Activated T-cell treated with anti-CD3 and anti-CD28 coated beads, Interleukin-2, amount 50 U/mL, for 72 hours (primary cell): ENCODE results near the gene JADE1. TPM values are rescaled to one million over a fixed set of nuclear protein-coding genes. Genes with fewer than 3 reads are reported as not detected.

Experiments used
- ATAC-seq, 2 donors: fragments of 150-1000 bp; cut with Tn5 transposase; replicated peaks in 1 of 2; 2 replicates each; pipeline ENCODE4 v1.10.0; 2021; ENCODE audit warnings: moderate library complexity in 2 of 2, mild to moderate bottlenecking in 1 of 2
- DNase-seq, 2 donors: peaks; one replicate each; pipeline ENCODE4 v3.0.0; 2021 to 2022; ENCODE audit warnings: mixed read lengths in 1 of 2
- H3K27ac Mint-ChIP-seq: one replicate; pipeline ENCODE4 v1.8.0; 2022; ENCODE audit warnings: mild to moderate bottlenecking, moderate library complexity, mixed read lengths
- H3K27me3 Mint-ChIP-seq: one replicate; pipeline ENCODE4 v1.8.0; 2022; ENCODE audit warnings: low read depth, mixed read lengths
- H3K36me3 Mint-ChIP-seq, 2 donors: one replicate each; pipeline ENCODE4 v1.8.0; 2022; ENCODE audit warnings: mixed read lengths in 2 of 2, mild to moderate bottlenecking in 1 of 2; ENCODE audit not compliant: insufficient read depth in 2 of 2
- H3K4me1 Mint-ChIP-seq: one replicate; pipeline ENCODE4 v1.8.0; 2022; ENCODE audit warnings: low read depth, mixed read lengths
- H3K4me3 Mint-ChIP-seq, 2 donors: one replicate each; pipeline ENCODE4 v1.8.0; 2022; ENCODE audit warnings: mild to moderate bottlenecking in 2 of 2, mixed read lengths in 2 of 2, moderate library complexity in 2 of 2
- H3K9me3 Mint-ChIP-seq, 2 donors: one replicate each; pipeline ENCODE4 v1.8.0; 2022; ENCODE audit warnings: mixed read lengths in 2 of 2
- total RNA-seq, 2 donors: library from RNA; stranded (reverse); gene quantifications; one replicate each; pipeline ENCODE4 v1.2.3, GENCODE V29; 2022

JADE1 gene
- total RNA-seq, 2 donors from 2014 or later: 30.0 to 34.9 TPM

GRCh38 chr4:128837679-128838078 lies 28.2 kb downstream of the JADE1 start:
- Mint-ChIP-seq H3K27ac (peak overlapping the region; percentile 71), H3K4me3 (no peak overlapping the region), H3K4me1 (peaks cover 35% of the 10 kb centered on the region), H3K27me3 (no peaks in the 10 kb centered on the region), H3K36me3 (peaks cover 2 to 16% of the 10 kb centered on the region in 2 donors), H3K9me3 (no peaks in the 10 kb centered on the region)
- DNase-seq (no peak), ATAC-seq (no peak)

- Mint-ChIP-seq H3K4me1 (peaks cover 32% of the 10 kb centered on the region), H3K27me3 (no peaks in the 10 kb centered on the region), H3K36me3 (peaks cover 5 to 21% of the 10 kb centered on the region in 2 donors), H3K4me3 (no peak overlapping the region), H3K9me3 (no peaks in the 10 kb centered on the region), H3K27ac (peak overlapping the region; percentile 96)
- ATAC-seq (no peak), DNase-seq (no peak)
Measured at GRCh38 chr4:128840711-128841318, 31.3 kb downstream of the JADE1 start.

- ATAC-seq: no peak
- Mint-ChIP-seq H3K36me3 (peaks cover 5 to 21% of the 10 kb centered on the region in 2 donors), H3K27me3 (no peaks in the 10 kb centered on the region), H3K4me3 (no peak overlapping the region), H3K4me1 (peaks cover 30% of the 10 kb centered on the region), H3K9me3 (no peaks in the 10 kb centered on the region), H3K27ac (peak overlapping the region; percentile 96)
- no peak for DNase-seq
Measured at GRCh38 chr4:128841402-128841801, 31.9 kb downstream of the JADE1 start.

- H3K27me3 Mint-ChIP-seq: no peaks in the 10 kb centered on the region
- no peak overlapping the region for H3K27ac Mint-ChIP-seq
- DNase-seq (no peak), ATAC-seq (no peak)
- peaks cover 15% of the 10 kb centered on the region for H3K4me1 Mint-ChIP-seq
- H3K4me3 Mint-ChIP-seq: no peak overlapping the region
- no peaks in the 10 kb centered on the region for H3K9me3 Mint-ChIP-seq
- peaks cover 6 to 39% of the 10 kb centered on the region in 2 donors for H3K36me3 Mint-ChIP-seq
Measured at GRCh38 chr4:128844931-128845330, 35.4 kb downstream of the JADE1 start.

- peaks cover 8% of the 10 kb centered on the region for H3K4me1 Mint-ChIP-seq
- no peak for ATAC-seq
- peak overlapping the region; percentile 3 for H3K27ac Mint-ChIP-seq
- no peak for DNase-seq
- no peaks in the 10 kb centered on the region for H3K27me3 Mint-ChIP-seq
- no peaks in the 10 kb centered on the region for H3K9me3 Mint-ChIP-seq
- H3K36me3 Mint-ChIP-seq: peaks cover 8 to 35% of the 10 kb centered on the region in 2 donors
- no peak overlapping the region for H3K4me3 Mint-ChIP-seq
Measured at GRCh38 chr4:128846063-128846462, 36.6 kb downstream of the JADE1 start.

- Mint-ChIP-seq H3K9me3 (no peaks in the 10 kb centered on the region), H3K27me3 (no peaks in the 10 kb centered on the region), H3K4me3 (no peak overlapping the region), H3K36me3 (peaks cover 8 to 39% of the 10 kb centered on the region in 2 donors), H3K4me1 (peaks cover 8% of the 10 kb centered on the region), H3K27ac (peak overlapping the region; percentile 68)
- ATAC-seq (no peak), DNase-seq (no peak)
Measured at GRCh38 chr4:128847082-128847724, 37.7 kb downstream of the JADE1 start.

- H3K4me1 Mint-ChIP-seq: peaks cover 9% of the 10 kb centered on the region
- ATAC-seq: no peak
- no peak for DNase-seq
- H3K36me3 Mint-ChIP-seq: peaks cover 6 to 37% of the 10 kb centered on the region in 2 donors
- H3K27me3 Mint-ChIP-seq: no peaks in the 10 kb centered on the region
- no peaks in the 10 kb centered on the region for H3K9me3 Mint-ChIP-seq
- H3K4me3 Mint-ChIP-seq: no peak overlapping the region
- no peak overlapping the region for H3K27ac Mint-ChIP-seq
Measured at GRCh38 chr4:128848461-128848860, 39.0 kb downstream of the JADE1 start.

GRCh38 chr4:128850252-128850651 lies 40.8 kb downstream of the JADE1 start:
- H3K36me3 Mint-ChIP-seq: peaks cover 6 to 40% of the 10 kb centered on the region in 2 donors
- no peak overlapping the region for H3K4me3 Mint-ChIP-seq
- H3K27ac Mint-ChIP-seq: no peak overlapping the region

GRCh38 chr4:128853741-128854140 lies 44.2 kb downstream of the JADE1 start:
- ATAC-seq: no peak
- H3K36me3 Mint-ChIP-seq: peaks cover 7 to 47% of the 10 kb centered on the region in 2 donors
- H3K27ac Mint-ChIP-seq: peak overlapping the region; percentile 97
- peaks cover 21% of the 10 kb centered on the region for H3K4me1 Mint-ChIP-seq
- H3K4me3 Mint-ChIP-seq: peak overlapping the region in 1 of 2 donors; percentile 85
- DNase-seq: no peak
- no peaks in the 10 kb centered on the region for H3K27me3 Mint-ChIP-seq
- no peaks in the 10 kb centered on the region for H3K9me3 Mint-ChIP-seq

More at GRCh38 chr4:128850252-128850651, 40.8 kb downstream of the JADE1 start:
- DNase-seq (no peak), ATAC-seq (no peak)
- Mint-ChIP-seq H3K27me3 (no peaks in the 10 kb centered on the region), H3K9me3 (no peaks in the 10 kb centered on the region), H3K4me1 (peaks cover 27% of the 10 kb centered on the region)

GRCh38 chr4:128854433-128854832 lies 44.9 kb downstream of the JADE1 start:
- peaks cover 12 to 49% of the 10 kb centered on the region in 2 donors for H3K36me3 Mint-ChIP-seq

GRCh38 chr4:128855621-128856020 lies 46.1 kb downstream of the JADE1 start:
- Mint-ChIP-seq H3K36me3 (peaks cover 11 to 46% of the 10 kb centered on the region in 2 donors), H3K27me3 (no peaks in the 10 kb centered on the region), H3K9me3 (no peaks in the 10 kb centered on the region), H3K4me1 (peaks cover 40% of the 10 kb centered on the region), H3K4me3 (no peak overlapping the region), H3K27ac (no peak overlapping the region)
- DNase-seq (no peak), ATAC-seq (no peak)

More at GRCh38 chr4:128854433-128854832, 44.9 kb downstream of the JADE1 start:
- Mint-ChIP-seq H3K4me1 (peaks cover 28% of the 10 kb centered on the region), H3K9me3 (no peaks in the 10 kb centered on the region), H3K27ac (peak overlapping the region; percentile 97), H3K4me3 (peak overlapping the region; percentile 56 to 85), H3K27me3 (no peaks in the 10 kb centered on the region)
- DNase-seq (peak in 1 of 2 donors; percentile 28), ATAC-seq (peak; percentile 82 to 96)

GRCh38 chr4:128856246-128856645 lies 46.7 kb downstream of the JADE1 start:
- H3K4me3 Mint-ChIP-seq: no peak overlapping the region
- no peaks in the 10 kb centered on the region for H3K27me3 Mint-ChIP-seq
- H3K27ac Mint-ChIP-seq: no peak overlapping the region
- DNase-seq (no peak), ATAC-seq (no peak)
- peaks cover 46% of the 10 kb centered on the region for H3K4me1 Mint-ChIP-seq
- H3K36me3 Mint-ChIP-seq: peaks cover 11 to 49% of the 10 kb centered on the region in 2 donors
- H3K9me3 Mint-ChIP-seq: no peaks in the 10 kb centered on the region

GRCh38 chr4:128858879-128859671 lies 49.6 kb downstream of the JADE1 start:
- H3K36me3 Mint-ChIP-seq: peaks cover 13 to 43% of the 10 kb centered on the region in 2 donors
- no peaks in the 10 kb centered on the region for H3K27me3 Mint-ChIP-seq
- DNase-seq (no peak), ATAC-seq (no peak)
- peak overlapping the region; percentile 66 for H3K27ac Mint-ChIP-seq
- H3K4me1 Mint-ChIP-seq: peaks cover 65% of the 10 kb centered on the region
- H3K9me3 Mint-ChIP-seq: no peaks in the 10 kb centered on the region
- no peak overlapping the region for H3K4me3 Mint-ChIP-seq
